Kidney (tissue), 22 donors: ENCODE data around the gene C4orf50. TPM values are rescaled to one million over a fixed set of nuclear protein-coding genes. Genes with fewer than 3 reads are reported as not detected.

ENCODE experiments used
- DNase-seq, 5 donors: peaks; one replicate each; pipeline ENCODE4 v3.0.0-alpha.2; 2013 to 2020
- FAIRE-seq: peaks from 2 replicates; lab custom pipeline; 2012; peaks lifted over from hg19 to GRCh38; lab: Jason Lieb, UNC
- H3K27ac ChIP-seq, 2 donors: one replicate each; pipeline ENCODE4 v1.7.0; 2013; ENCODE audit warnings: low read depth in 2 of 2, low read length in 2 of 2, inconsistent platforms in 1 of 2
- H3K27me3 ChIP-seq: one replicate; pipeline ENCODE4 v1.7.1; 2013; ENCODE audit warnings: low read length, inconsistent platforms; ENCODE audit not compliant: control insufficient read depth, insufficient read depth
- H3K36me3 ChIP-seq, 3 donors: one replicate each; pipeline versions ENCODE4 v1.7.0 to v1.7.1; 2013; ENCODE audit warnings: low read length in 3 of 3, control low read depth in 1 of 3, inconsistent platforms in 1 of 3; ENCODE audit not compliant: insufficient read depth in 3 of 3, control insufficient read depth in 2 of 3
- H3K4me1 ChIP-seq, 3 donors: one replicate each; pipeline versions ENCODE4 v1.7.0 to v1.7.1; 2013; ENCODE audit warnings: low read length in 3 of 3, inconsistent platforms in 1 of 3, low read depth in 1 of 3; ENCODE audit not compliant: control insufficient read depth in 2 of 3, insufficient read depth in 2 of 3
- H3K4me3 ChIP-seq, 3 donors: one replicate each; pipeline versions ENCODE4 v1.7.0 to v1.8.1; 2013; ENCODE audit warnings: low read length in 3 of 3, control low read depth in 1 of 3, inconsistent platforms in 1 of 3
- H3K9ac ChIP-seq, 3 donors: one replicate each; pipeline versions ENCODE4 v1.7.0 to v1.7.1; 2013; ENCODE audit warnings: low read length in 3 of 3, control low read depth in 1 of 3, inconsistent platforms in 1 of 3
- H3K9me3 ChIP-seq, 3 donors: one replicate each; pipeline versions ENCODE4 v1.7.0 to v1.7.1; 2013; ENCODE audit warnings: low read length in 3 of 3, control low read depth in 1 of 3, inconsistent platforms in 1 of 3; ENCODE audit not compliant: control insufficient read depth in 2 of 3, insufficient read depth in 1 of 3
- CTCF ChIP-seq: IDR thresholded peaks from 3 replicates; pipeline ENCODE4 v1.5.1; 2012; ENCODE audit warnings: mild to moderate bottlenecking, moderate library complexity, borderline replicate concordance; ENCODE audit not compliant: insufficient read depth; ENCODE audit errors: extremely low read depth
- intact Hi-C: fragments of 100-400 bp; cut with DNase I; formaldehyde crosslinking; loops from one replicate; pipeline ENCODE4 v1.11.1; 2022
- long read RNA-seq, 10 donors: library from polyadenylated mRNA in 1 of 10; unstranded in 1 of 10; transcript quantifications; one replicate each; pipeline ENCODE4 v2.0.0 and lab custom pipeline, GENCODE V29; 2021 to 2026
- polyA plus RNA-seq: library from polyadenylated mRNA; stranded (reverse); fragments of 350-450 nt; fragmentation: Illumina TruSeq; extraction: RNeasy Lipid Tissue Mini Kit (QIAGEN cat#74804); gene quantifications from one replicate; pipeline ENCODE4 v1.2.3, GENCODE V29; 2014; ENCODE audit warnings: low read depth, low replicate concordance; ENCODE audit not compliant: insufficient read depth
- total RNA-seq: library from RNA; stranded (reverse); fragmentation: NEBNext Ultra II Directional; extraction: Animal tissue kit (Norgen Biotek cat#: 25700); gene quantifications from one replicate; pipeline ENCODE4 v1.2.1, GENCODE V29; 2021
- donor health status: control.
- donor health status: control.
- donor health status: control.
- donor health status: control.
- donor health status: control.
- donor health status: DM: yes; HTN: yes; CAD: no.
- donor health status: Normal renal cell carcinoma (clear cell type).

C4orf50 gene
- total RNA-seq (0.16 TPM), polyA plus RNA-seq (not detected)
- long read RNA-seq, donor 1: 0 reads
- long read RNA-seq, donor 2: 0 reads
- long read RNA-seq, donor 3: 0 reads
- long read RNA-seq, donor 4: 0 reads
- long read RNA-seq, donor 5: 0 reads
- long read RNA-seq, donor 6: 0 reads
- long read RNA-seq, donor 7: 0 reads
- long read RNA-seq, donor 8: 0 reads
- long read RNA-seq, donor 9: 0 reads
- long read RNA-seq, donor 10: 0 reads

GRCh38 chr4:6018331-6018730 lies at the start of gene C4orf50:
C4orf50 (minus strand) TSS chr4:6018431.
- Histone ChIP-seq H3K27ac (no peak within 1 kb of the TSS), H3K9me3 (no peaks in the 10 kb centered on the region), H3K9ac (no peak within 1 kb of the TSS), H3K27me3 (no peaks in the 10 kb centered on the region), H3K4me3 (no peak within 1 kb of the TSS), H3K36me3 (no peaks in the 10 kb centered on the region), H3K4me1 (no peaks in the 10 kb centered on the region)
- intact Hi-C loops: no loop called here
- no peak for TF ChIP-seq CTCF
- FAIRE-seq: no peak
- DNase-seq: no peak

GRCh38 chr4:6065934-6066590 lies 47.8 kb upstream of the C4orf50 start:
- H3K27ac ChIP-seq: no peak overlapping the region
- no peak overlapping the region for H3K4me3 ChIP-seq
- intact Hi-C loops: no loop called here
- H3K9ac ChIP-seq: no peak overlapping the region
- no peaks in the 10 kb centered on the region for H3K4me1 ChIP-seq
- DNase-seq (no peak), FAIRE-seq (no peak)
- no peaks in the 10 kb centered on the region for H3K36me3 ChIP-seq
- H3K9me3 ChIP-seq: no peaks in the 10 kb centered on the region
- no peaks in the 10 kb centered on the region for H3K27me3 ChIP-seq
- no peak for TF ChIP-seq CTCF

- Histone ChIP-seq H3K9me3 (peaks cover 0 to 3% (median 2%) of the 10 kb centered on the region in 3 donors), H3K27me3 (no peaks in the 10 kb centered on the region), H3K4me1 (no peaks in the 10 kb centered on the region), H3K36me3 (no peaks in the 10 kb centered on the region), H3K27ac (no peak overlapping the region), H3K9ac (no peak overlapping the region), H3K4me3 (no peak overlapping the region)
- no peak for TF ChIP-seq CTCF
- DNase-seq: no peak
- intact Hi-C loops: no loop called here
- no peak for FAIRE-seq
Observed at GRCh38 chr4:6065166-6065565, 46.9 kb upstream of the C4orf50 start.
